CD4-positive, alpha-beta T cell treated with Interleukin-21 for 1 hour (primary cell): ENCODE results near the gene RGS7.

Source experiments
- DNase-seq: peaks from one replicate; pipeline ENCODE4 v3.0.0-alpha.2; 2020

RGS7 gene

DNA sequence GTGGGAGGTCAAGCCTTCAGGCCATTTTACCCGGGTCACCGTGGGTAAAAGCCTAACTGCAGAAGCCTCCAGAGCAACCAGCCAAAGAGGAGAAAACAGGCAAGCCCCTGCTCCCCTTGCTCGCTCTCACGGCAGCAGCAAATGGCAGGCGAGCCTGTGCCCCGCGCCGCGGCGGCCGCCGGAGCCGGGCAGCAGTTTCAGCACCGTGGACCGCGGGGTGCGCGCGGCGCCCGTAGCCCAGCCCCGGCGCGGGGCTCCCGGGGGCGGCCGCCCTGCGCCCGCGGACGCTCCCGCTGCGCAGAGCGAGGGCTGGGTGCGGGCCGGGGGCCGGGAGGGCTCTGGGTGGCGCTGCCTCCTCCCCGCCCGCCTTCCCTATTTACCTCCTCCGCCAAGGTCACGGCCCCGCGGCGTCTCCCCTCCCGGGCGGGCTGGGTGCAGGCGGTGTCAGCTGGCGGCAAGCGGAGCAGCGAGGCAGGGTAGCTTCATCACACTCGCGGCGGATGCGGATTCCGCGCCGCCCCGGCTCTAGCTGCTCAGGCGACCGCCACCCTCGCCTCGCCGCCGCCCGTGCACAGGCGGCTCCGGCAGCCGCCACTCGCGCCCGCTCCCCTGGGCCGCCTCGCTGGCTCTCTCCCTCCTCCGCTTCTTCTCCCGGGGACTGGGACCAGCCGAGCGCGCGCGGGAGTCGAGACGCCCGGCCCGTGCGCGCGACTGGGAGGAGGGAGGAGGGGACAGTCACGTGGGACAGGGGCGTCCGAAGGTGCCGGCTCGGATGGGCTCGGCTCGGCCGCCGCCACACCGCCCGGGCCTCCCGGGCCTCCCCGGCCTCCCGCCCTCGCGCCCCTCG is at the start of gene RGS7:
Gene RGS7 (minus strand): TSS at position 687 of the 847 bp plus-strand sequence.
- no peak for DNase-seq

DNA sequence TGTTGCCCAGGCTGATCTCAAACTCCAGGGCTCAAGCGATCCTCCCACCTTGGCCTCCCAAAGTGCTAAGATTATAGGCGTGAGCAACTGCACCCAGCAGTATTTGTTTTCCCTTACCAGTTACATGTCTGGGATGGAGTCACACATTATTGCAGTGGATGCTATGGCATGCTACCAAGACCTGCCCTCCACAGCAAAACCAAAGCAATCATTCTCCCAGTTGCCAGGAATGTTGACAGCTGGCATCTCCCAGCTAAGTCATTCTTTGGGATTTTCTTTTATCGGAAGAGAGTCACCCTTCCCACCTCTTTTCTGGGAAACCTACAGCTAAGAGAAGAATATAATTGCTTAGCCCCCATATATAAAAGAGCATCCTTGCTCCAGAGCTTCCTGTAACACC is 49.4 kb upstream of the RGS7 start:
- DNase-seq, result no peak

DNA sequence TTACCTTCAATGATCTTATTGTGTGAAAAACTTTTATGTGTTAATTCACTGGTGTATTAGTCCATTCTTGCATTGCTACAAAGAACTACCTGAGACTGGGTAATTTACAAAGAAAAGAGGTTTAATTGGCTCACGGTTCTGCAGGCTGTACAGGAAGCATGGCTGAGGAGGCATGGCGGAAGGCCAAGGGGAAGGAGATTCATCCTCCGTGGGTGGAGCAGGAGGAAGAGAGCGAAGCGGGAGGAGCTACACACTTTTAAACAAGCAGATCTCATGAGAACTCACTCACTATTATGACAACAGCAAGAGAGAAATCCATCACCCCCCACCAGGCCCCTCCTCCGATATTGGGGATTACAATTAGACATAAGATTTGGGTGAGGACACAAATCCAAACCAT is 44.2 kb upstream of the RGS7 start:
- no peak for DNase-seq

DNA sequence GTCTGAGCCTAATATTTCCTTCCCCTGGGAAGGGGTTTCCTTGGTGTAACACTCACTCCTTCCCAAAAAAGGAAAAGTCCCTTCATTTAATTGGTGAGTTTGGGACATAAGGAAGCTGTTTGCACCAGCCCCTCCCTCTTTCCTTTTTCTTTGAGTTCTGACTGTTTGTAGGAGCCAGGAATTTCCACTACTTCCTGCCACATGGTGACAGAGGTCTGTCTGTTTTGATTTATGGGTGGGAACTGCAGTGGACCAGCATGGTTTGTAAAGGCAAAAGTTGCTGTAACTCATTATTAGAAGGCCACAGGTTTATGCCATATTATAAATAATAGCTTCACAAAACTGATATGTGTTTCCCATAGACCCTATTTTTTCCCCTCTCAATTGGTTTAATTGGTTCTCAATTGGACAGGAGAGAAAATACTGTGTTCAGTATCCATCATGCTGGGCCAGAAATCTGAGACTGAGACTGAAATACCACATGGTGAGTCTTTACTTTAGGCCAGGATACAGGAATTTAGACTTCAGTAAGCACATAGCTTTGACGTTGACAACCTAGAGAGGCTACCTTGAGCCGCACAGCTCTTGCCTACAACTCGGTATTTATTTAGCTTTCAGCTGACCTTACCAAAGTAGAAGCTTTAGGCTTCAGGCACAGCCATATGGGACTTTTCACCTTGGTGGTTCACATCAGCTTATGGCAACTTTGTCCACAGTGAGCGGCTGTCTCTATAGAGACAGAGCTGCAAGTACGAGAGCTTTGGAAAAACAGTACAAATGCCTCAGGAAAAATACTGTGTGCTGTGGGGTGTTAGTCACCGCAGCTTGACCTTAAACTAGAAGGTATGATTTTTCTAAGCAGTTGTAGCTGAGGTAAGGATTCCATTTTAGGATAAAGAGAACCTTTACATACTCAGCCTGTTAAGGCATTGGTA is 40.0 kb upstream of the RGS7 start:
- no peak for DNase-seq

DNA sequence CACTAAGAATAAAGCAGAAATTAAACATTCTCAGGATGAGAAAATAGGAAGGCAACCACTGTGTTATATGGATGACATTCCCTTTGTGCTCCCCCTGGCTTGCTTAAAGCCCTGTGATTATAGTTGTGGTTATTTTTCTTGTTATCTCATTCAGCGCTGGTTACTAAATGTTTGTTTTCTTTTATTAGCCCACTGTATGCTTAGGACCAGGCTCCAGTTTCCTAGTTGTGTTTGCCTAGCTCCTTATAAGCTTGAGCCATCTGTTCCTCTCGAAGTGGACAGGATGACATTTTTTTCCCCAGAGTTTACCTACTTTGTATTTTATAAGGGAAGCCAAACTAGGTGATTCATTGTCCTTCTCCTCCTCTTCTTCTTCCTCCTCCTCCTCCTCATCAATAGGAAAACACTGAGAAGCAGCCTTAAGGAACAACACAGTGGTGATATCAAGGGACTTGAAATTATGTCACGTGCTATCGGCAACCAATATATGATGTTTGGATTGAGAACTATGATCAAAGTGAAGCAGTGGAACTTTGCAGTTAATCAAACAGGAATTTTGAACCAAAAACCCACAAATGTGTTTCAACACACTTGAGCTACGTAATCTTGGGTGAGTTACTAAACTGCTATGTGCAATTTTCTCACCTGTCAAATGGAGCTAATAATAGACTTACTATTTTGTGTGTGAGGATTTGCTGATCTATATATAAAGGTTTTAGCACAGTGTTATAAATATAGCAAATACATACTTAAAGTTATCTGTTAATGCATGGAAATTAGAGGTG is 35.1 kb upstream of the RGS7 start:
- DNase-seq, result no peak

DNA sequence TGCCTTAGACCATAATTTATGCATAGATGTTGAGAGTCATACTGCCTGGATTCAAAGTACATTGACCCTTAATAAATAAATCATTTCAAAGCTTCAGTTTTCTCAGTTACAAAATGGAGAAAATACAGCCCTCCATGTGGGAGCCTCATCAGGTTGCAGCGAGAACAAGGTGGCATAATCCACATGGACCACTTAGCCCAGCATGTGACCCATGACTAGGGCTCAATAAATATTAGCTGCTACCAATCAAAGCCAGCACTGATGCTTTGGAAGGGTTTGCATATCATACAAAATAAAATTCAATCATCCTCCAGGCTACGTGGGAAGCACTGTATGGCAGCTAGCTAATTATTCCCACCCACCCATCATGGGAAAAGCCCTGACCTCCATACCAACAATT is 33.5 kb upstream of the RGS7 start:
- no peak for DNase-seq

DNA sequence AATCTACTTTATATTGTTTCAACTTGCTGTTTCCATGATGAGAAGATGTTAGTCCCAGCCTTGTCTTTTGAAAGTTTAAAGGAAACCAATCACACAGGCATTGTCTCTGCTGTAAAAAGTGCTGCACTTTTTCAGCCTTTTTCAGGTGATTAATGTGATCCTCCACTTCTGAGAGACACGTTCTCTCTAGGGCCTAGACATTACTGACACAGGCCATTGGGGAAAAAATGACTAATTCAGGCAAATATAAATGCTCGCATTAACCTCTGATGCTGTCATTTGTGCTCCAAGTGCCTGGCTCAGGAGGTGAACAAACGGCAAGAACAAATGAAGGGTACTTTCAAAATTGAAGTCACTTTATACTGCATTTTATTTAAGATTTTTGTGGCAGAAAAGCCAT is 32.4 kb upstream of the RGS7 start:
- no peak for DNase-seq

DNA sequence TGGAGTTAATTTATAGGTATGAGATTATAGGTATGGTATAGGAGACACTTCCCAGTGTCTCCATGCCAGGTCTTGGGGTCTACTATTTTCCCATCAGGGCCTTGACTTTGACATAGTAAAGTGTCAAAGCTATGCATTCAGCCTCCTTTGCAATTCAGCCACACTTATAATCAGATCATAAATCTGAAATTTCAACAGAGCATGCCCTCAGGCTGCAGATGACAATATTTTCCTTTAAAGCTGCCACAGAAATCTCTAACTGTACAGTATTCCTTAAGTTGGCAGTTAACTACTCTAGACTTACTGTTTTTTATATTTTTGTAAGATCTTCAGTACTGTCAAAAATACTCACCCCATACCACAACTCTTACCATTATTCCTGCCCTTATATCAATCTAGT is 30.2 kb upstream of the RGS7 start:
- DNase-seq, result no peak

DNA sequence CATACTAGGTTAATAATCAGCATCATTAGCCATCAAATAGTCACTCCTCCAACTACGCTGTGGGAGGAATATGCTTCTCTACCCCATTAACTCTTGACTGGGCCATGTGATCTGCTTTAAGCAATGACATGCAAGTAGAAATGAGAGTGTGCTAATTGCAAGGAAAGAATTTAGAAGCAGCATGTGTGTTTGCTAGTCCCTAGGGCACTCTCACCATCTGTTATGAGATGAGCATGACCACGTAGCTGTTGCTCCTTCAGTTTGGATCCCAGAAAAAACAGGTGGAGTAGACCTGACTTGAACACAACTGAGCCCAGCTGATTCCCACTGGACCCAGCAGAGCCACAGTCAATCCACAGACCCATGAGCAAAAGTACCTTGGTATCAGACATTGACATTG is 19.7 kb upstream of the RGS7 start:
- DNase-seq, result no peak

DNA sequence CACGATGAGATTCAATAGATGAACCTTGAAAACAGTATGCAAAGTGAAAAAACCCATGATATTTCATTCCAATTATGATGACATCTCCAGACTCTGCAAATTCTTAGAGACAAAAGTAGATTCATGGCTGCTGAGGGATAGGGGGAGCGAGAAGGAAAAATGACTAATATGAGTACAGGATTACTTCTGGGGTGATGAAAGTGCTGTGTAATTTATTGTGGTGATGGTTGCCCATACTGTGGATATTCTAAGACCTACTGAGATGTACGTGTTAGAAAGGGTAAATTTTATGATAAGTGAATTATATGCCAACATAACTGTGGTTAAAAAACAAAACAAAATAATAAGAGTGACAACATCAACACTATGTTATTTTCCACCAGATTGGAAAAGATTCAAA is 18.9 kb upstream of the RGS7 start:
- DNase-seq, result no peak

DNA sequence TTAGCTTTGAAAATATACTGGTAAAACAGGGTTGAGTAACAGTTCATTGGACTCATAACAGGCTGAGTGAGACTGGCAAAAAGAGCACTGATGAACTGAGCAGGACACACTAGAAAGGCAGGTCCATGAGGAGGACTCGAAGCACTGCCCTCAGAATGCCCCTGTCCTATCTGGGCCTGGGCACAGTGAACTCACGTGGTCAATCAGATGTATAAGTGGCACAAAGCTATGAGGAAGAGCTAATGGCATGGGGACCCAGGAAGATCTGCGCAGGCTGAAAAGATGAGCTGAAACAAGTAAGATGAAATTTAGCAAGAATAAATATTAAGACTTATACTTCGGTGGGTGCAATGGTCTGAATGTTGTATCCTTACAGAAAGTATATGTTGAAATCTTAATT is 9.2 kb upstream of the RGS7 start:
- no peak for DNase-seq

DNA sequence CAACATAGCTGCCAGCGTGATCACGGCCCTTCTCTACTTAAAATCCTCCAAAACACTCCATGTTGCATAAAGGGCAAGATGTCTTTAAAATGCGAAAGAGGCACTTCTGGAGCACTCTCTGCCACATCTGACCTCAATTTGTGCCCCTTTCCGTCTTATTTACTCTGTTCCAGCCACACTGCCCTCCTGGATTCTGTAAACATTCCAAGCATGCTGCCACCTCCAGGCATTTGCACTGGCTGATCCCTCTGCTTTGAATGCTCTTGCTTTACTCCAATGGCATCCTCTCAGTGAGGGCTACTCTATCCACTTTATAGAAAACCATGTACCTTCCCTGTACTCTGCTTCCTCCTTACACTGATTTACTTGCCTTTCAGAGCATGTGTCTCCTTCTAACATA is 5.3 kb upstream of the RGS7 start:
- DNase-seq, result no peak

DNA sequence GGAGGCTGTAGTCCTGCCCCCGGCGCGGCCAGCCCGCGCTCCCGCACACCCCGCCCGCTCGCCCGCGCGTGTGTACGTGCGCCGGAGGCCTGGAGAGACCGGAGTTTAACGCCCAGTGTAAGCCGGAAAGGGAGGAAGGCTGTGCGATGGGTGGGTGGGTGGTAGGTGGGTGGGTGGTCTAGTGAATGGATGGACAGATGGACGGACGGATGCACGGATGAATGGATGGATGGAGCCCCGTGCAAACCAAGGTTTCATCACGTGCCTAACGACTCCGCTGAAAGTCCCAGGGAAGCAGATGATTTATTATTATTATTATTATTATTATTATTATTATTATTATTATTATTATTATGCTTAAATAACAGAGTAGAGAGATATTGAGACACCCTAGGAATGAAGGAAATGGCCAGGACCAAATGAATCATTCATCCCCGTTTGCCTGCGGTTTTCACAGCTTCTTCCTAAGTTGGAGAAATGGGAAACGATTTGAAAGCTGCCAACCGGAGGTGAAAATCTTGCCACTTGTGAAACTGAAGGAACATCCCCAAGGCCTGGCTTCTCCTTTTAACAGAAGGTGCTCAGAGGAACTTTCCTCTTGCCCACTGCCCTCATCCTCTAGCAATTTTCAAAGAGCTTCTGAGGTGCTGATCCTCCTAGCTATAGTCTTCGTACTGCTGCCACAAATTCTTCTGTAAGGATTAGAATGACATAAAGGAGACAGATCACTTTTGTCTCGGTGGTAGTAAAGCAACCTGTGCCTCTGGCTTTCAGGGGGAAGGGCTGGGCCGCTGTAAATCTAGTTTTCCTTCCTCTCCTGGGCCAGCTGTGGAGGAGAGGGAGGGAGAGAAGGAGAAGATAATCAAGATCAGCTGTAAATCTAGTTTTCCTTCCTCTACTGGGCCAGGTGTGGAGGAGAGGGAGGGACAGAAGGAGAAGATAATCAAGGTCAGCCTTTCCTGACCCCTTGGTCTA is 648 bp upstream of the RGS7 start:
- no peak for DNase-seq

DNA sequence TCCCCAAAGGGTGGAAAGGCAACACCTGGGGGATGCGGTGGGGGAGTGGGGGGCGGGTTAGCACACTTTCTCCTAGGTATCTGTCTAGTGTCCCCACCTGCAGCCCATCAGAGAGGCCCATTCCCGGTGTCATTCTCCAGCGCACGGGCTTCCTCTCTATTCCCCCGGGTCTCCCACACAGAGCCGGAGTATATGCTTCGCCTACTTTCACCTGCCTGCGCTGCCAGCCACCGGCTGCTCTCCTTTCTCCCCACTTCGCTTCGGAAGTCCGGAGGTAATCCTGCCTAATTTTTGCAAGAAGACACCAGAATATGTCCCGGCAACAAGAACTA is 852 bp downstream of the RGS7 start:
- DNase-seq, result no peak

DNA sequence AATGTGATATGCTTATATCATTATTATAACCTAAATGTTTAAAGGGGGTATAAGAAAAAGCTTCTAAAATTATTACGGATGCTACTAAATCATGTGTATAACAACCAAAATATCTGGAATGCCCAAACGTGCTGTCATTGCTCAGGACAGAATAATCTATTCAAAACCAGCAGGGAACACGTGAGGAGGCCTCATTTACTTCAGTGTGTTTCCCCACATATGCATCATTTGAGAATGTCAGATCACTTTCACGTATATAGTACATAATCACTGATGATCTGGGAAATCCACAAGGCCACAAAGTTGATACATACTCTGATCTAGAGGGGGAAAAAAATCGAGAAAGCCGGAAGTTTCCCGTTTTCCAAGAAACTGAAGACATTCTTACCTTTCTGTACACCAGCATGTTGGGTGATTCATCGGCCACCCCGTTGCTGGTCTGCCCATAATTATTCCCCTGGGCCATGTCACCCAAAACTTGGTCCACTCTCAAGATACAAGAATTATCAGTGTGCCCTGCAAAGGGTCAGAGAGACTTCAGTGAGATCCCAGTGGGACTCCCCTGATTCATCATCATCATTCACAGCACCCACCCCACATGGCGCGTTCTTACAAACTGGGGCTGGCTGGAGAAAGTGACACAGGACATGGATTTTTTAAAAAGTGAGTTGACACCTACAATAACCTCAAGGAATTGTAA is 1.5 kb downstream of the RGS7 start:
- no peak for DNase-seq

DNA sequence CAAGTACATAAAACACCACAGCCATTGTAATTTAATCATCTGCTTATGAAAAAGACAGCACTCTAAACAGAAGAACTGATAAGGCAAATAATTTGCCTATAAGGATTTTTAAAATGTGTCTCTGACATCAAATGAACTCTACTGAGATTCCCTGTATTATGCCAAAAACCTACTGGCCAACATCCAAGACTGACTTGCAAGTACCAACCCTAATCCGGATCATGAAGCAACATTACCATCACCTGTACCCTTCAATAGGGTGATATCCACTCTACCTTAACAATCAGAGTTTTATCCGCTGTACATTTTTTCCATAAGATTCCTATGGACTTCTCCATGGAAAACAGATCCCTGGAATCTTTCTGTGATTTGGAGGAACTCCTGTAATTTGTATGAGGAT is 4.6 kb downstream of the RGS7 start:
- DNase-seq, result no peak

DNA sequence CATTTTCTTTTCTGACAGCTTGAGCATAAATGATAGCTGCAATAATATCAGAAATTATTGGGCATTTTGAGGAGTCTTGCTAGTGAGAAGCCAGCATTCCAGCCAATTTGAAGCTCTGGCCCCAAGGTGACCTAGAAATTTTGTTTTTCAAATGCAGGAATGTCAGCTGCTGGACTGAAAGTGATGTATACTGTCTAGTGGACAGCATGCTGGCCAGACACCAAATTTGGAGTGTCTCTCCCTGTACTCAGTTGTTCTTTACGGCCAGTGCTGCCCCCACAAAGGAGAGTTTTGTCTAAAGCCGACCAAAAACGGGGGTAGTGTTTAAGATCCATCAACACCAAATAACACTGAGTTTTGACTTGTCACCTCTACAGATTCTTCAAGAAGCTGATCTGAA is 5.2 kb downstream of the RGS7 start:
- no peak for DNase-seq

DNA sequence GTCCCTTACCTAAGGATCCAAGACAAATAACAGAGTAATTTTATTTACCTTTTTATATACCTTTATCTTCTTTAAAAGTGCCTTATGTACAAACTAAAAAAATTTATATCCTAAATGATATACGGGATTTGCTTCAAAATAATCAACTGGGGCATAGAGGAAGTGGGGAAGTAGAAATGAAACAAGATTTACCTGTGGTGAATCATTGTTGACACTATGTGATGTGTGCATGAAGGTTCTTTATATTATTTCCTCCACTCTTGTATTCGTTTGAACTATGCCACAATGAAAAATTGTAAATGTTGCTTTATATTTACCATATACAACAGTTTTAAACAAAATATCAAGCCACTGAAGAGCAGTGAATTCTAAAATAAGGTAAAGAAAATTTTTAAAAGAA is 13.0 kb downstream of the RGS7 start:
- no peak for DNase-seq

DNA sequence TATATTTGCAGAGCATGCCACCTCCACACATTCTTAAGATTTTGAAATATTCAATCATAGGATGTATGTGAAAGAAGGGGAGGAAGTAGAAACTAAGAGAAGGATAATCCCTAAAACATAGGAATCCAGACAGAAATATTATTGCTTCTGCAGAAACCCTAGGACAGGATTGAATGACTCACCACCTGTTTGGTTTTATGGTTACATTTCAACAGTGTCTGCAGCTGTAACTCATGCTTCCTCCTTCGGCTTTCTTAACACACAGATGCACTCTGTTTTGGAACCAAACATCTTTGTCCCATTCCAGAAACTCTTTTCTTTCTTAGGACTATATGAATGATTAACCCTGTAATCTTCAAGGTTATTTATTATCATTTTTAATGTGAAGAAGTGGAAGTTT is 20.7 kb downstream of the RGS7 start:
- no peak for DNase-seq

DNA sequence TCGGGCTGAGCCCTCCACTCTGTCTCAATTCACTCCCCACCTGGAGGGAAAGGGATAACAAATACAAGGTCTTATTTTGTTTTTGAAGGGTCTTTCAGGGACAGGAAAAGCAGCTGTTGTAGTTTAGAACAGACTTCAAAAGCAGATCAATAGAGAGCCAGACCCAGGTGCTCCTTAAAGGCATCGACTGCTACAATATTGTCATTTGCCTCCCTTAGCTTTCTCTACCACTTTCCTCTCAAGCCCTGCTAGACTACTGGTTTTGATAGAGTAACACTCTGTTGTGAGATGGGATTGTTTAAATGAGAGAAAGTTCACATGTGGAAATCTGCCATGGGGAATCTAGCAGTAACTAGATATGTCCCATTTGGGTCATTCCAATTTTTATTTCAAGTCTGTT is 24.0 kb downstream of the RGS7 start:
- DNase-seq, result no peak

DNA sequence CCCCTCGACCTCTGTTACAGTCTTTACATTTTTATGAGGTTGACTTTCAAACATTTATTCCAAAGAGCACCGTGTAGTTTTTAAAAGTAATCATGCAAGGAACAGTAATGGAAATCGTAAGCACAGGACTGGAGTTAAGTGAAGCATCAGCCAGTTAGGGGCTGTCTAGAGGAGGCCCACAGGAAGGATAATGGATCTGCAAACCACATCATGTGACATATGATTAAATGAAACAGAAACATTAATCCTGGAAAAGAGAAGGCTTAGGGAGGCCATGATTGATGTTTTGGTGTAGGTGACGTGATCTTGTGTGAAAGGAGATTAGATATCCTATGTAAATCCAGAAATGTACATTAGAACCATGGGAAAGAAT is 25.0 kb downstream of the RGS7 start:
- DNase-seq, result no peak
